Hippocampal formation (tissue), 2 donors: ENCODE results near the gene ERICH6.

ENCODE experiments used
- DNase-seq, 2 donors: peaks; one replicate each; lab custom pipeline; 2025; lab: John Stamatoyannopoulos, UW

ERICH6 gene

GRCh38 chr3:150613709-150614480 is 89.8 kb downstream of the ERICH6 start:
- DNase-seq = no peak

- DNase-seq = no peak
Measured at GRCh38 chr3:150613034-150613433, 90.7 kb downstream of the ERICH6 start.

GRCh38 chr3:150612494-150612893 is 91.2 kb downstream of the ERICH6 start:
- DNase-seq = no peak

GRCh38 chr3:150611666-150612065 is 92.1 kb downstream of the ERICH6 start:
- DNase-seq = no peak

GRCh38 chr3:150610785-150611184 is 92.9 kb downstream of the ERICH6 start:
- no peak for DNase-seq

GRCh38 chr3:150609988-150610387 is 93.7 kb downstream of the ERICH6 start:
- no peak for DNase-seq
